Putamen (tissue), 1 donor: ENCODE measurements around the gene ZNF319.

Source experiments
- DNase-seq: peaks from one replicate; pipeline ENCODE4 v3.0.0-alpha.2; 2016; ENCODE audit warnings: low spot score

Gene ZNF319

GRCh38 chr16:57999971-58000705, at the start of gene ZNF319:
TSS of gene ZNF319 (minus strand) at chr16:58000672. CDS start at chr16:57998265, 2,407 bp downstream.
- DNase-seq = no peak

- DNase-seq = no peak
Measured at GRCh38 chr16:58049232-58050185, 49.0 kb upstream of the ZNF319 start.

- DNase-seq = no peak
Measured at GRCh38 chr16:58048494-58049231, 48.2 kb upstream of the ZNF319 start.

- DNase-seq = no peak
Measured at GRCh38 chr16:58047557-58048348, 47.3 kb upstream of the ZNF319 start.

DNA sequence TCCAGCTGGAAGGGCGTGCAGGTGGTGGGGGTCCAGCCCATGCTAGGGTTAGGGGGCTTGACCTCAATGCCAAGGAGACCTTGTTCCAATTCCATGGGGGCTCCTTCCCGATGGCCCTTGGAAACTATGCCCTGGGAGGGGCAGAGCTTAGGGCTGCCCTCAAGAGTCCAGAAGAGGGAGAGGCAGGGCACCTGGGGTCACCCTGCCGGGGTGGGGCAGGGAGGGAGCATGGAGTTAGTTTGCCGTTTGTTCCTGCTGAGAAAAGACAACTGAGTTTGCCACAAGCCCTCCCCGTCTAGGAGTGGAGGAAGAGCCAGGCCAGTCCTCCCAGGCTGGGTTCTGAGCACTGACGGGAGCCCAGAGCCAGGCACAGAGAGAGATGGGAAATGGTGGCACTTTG, 46.5 kb upstream of the ZNF319 start:
- no peak for DNase-seq

- no peak for DNase-seq
Measured at GRCh38 chr16:58046054-58046881, 45.8 kb upstream of the ZNF319 start.

DNA sequence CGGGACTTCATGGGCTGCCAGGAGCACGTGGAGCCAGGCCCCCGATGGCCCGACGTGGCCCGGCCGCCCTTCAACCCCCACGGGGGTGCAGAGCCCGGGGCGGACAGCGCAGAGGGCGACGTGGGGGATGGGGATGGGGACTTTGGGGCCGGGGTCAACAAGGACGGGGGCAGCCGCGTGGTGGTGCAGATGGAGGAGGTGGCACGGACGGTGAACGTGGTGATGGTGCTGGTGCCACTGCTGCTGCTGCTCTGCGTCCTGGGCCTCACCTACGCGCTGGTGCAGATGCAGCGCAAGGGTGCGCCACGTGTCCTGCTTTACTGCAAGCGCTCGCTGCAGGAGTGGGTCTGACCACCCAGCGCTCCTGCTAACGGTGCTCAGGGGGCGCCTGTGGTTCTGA, 44.6 kb upstream of the ZNF319 start:
- DNase-seq = no peak

GRCh38 chr16:58044266-58045019, 44.0 kb upstream of the ZNF319 start:
- DNase-seq = no peak

GRCh38 chr16:58043571-58044155, 43.2 kb upstream of the ZNF319 start:
- DNase-seq = no peak

- no peak for DNase-seq
Measured at GRCh38 chr16:58042886-58043515, 42.5 kb upstream of the ZNF319 start.

GRCh38 chr16:58042001-58042885, 41.8 kb upstream of the ZNF319 start:
- no peak for DNase-seq

DNA sequence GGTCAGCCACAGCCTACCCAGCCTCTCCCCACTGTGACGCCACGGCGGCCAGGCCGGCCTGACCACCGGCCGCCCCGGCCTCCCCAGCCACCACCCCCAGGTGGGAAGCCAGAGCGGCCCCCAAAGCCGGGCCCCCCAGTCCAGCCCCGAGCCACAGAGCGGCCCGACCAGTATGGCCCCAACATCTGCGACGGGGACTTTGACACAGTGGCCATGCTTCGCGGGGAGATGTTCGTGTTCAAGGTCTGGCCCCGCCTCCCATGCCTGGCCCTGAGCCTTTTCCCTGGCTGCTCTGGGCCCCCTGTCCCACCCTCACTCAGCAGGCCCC, 41.1 kb upstream of the ZNF319 start:
- DNase-seq = no peak

DNA sequence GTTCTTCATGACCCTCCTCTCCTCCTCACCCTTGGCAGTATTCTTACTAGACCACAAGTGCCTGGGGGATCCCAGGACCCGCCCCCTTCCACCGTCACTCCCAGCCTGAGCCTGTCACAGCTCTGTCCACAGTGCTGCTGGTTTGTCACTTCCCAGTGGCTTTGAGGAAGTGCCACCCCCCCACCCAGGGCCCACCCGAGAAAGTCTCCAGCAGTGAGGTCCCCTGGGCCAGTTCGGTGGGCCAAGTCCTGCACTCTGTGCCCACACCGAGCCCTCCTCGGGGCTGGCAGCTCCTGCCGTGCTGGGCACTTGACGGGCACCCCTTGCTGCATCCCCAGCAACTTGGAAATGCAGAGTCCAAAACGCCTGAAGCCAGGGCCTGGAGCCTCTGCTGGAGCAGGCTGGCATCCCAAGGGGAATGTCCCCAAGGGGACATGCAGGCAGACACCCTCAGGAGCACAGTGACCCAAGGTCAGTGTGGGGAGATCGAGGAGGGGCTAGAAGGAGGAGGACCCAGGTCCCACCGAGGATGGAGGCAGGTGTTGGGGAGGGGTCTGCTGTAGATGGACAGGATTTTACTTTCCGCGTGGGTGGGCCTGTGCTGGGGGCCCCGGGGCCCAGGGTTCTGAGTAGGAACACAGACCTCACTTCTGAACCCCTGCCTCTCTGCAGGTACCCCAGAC, 40.6 kb upstream of the ZNF319 start:
- DNase-seq = no peak

DNA sequence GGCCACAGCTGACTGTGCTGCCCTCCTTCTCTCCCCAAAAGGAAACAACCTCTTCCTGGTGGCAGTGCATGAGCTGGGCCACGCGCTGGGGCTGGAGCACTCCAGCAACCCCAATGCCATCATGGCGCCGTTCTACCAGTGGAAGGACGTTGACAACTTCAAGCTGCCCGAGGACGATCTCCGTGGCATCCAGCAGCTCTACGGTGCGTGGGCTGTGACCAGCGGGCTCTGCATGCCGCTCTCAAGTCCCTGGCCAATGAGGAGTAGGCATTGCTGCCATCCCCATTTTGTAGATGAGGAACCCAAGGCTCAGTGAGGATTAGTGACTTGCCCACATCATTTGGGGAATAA, 40.0 kb upstream of the ZNF319 start:
- DNase-seq = no peak

DNA sequence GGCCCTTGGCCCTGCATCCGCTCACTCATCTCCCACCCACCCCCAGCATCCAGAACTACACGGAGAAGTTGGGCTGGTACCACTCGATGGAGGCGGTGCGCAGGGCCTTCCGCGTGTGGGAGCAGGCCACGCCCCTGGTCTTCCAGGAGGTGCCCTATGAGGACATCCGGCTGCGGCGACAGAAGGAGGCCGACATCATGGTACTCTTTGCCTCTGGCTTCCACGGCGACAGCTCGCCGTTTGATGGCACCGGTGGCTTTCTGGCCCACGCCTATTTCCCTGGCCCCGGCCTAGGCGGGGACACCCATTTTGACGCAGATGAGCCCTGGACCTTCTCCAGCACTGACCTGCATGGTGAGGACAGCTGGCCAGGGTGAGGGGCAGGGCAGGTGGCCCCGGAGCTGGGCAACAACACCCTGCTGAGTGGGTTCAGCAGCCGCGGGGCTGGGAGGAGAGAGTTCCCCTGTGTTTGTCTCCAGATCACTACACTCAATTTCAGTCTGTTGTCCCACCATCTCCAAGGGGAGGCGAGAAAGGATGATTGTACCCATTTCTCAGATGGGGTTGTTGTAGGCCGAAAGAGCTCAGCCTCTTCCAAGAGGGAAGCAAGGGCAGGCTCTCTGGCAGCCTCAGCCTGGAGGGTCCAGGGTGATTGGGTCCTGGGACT, 39.5 kb upstream of the ZNF319 start:
- DNase-seq = no peak

DNA sequence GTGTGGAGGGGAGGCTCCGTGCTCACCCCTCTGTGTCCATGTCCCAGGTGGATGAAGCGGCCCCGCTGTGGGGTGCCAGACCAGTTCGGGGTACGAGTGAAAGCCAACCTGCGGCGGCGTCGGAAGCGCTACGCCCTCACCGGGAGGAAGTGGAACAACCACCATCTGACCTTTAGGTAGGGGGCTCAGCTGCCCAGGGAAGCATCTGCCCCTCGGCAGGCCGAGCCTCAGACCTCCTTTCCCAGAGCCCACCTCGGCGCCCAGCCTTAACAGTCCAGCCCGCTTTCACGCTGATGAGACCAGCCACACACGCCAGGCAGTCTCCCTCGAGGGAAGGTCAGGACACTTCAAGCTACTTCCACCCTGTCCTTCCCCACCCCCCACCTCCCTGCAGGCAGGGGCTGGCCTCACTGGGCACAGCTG, 37.8 kb upstream of the ZNF319 start:
- DNase-seq = no peak
